Endothelial cell (in vitro differentiated cells): Measurements from ENCODE around the gene SLC18A2. TPM values are rescaled to one million over a fixed set of nuclear protein-coding genes. Genes with fewer than 3 reads are reported as not detected.

ENCODE experiments used
- DNase-seq: peaks from one replicate; pipeline ENCODE4 v3.0.0; 2021; ENCODE audit warnings: low spot score
- H3K27ac Mint-ChIP-seq: one replicate; pipeline ENCODE4 v1.8.0; 2021; ENCODE audit warnings: mixed read lengths, inconsistent platforms; ENCODE audit not compliant: unreplicated experiment
- H3K27me3 Mint-ChIP-seq: one replicate; pipeline ENCODE4 v1.8.0; 2021; ENCODE audit warnings: mild to moderate bottlenecking, moderate library complexity, mixed read lengths, inconsistent platforms; ENCODE audit not compliant: unreplicated experiment
- H3K36me3 Mint-ChIP-seq: one replicate; pipeline ENCODE4 v1.8.0; 2021; ENCODE audit warnings: mild to moderate bottlenecking, low read depth, mixed read lengths, inconsistent platforms; ENCODE audit not compliant: unreplicated experiment
- H3K4me1 Mint-ChIP-seq: one replicate; pipeline ENCODE4 v1.8.0; 2021; ENCODE audit warnings: mild to moderate bottlenecking, mixed read lengths, inconsistent platforms; ENCODE audit not compliant: unreplicated experiment
- H3K4me3 Mint-ChIP-seq: one replicate; pipeline ENCODE4 v1.8.0; 2021; ENCODE audit warnings: mild to moderate bottlenecking, mixed read lengths, inconsistent platforms; ENCODE audit not compliant: unreplicated experiment
- H3K9me3 Mint-ChIP-seq: one replicate; pipeline ENCODE4 v1.8.0; 2021; ENCODE audit warnings: mixed read lengths, inconsistent platforms; ENCODE audit not compliant: unreplicated experiment
- CTCF ChIP-seq: fragments of 200-600 bp; sonication (generic); IDR thresholded peaks from one replicate; pipeline ENCODE4 v1.5.0; 2021; ENCODE audit warnings: antibody characterized with exemption; ENCODE audit not compliant: unreplicated experiment
- total RNA-seq: library from RNA; stranded (reverse); fragmentation: NEBNext Ultra II Directional; extraction: Animal tissue kit (Norgen Biotek cat#: 25700); gene quantifications from one replicate; pipeline ENCODE4 v1.2.1, GENCODE V29; 2021; ENCODE audit not compliant: unreplicated experiment

SLC18A2 gene
- total RNA-seq, 1 donor from 2014 or later = 1.3 TPM

DNA sequence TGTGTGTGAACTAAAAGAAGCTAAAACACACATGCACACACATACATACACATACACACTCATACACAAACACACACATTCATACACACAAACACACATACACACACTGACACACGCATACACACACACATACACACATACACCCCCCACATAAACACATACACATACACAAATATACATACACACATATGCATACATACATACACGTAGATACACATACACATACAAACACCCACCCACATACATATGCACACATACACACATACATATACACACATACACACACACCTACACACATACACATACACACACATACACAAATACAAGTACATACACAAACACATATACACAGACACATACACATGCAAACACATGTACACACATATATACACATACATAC lies 28.0 kb downstream of the SLC18A2 start:
- no peak overlapping the region for H3K27ac Mint-ChIP-seq
- no peaks in the 10 kb centered on the region for H3K9me3 Mint-ChIP-seq
- H3K36me3 Mint-ChIP-seq = no peaks in the 10 kb centered on the region
- peaks cover 4% of the 10 kb centered on the region for H3K27me3 Mint-ChIP-seq
- peaks cover 3% of the 10 kb centered on the region for H3K4me1 Mint-ChIP-seq
- DNase-seq = no peak
- TF ChIP-seq CTCF = no peak
- H3K4me3 Mint-ChIP-seq = no peak overlapping the region

DNA sequence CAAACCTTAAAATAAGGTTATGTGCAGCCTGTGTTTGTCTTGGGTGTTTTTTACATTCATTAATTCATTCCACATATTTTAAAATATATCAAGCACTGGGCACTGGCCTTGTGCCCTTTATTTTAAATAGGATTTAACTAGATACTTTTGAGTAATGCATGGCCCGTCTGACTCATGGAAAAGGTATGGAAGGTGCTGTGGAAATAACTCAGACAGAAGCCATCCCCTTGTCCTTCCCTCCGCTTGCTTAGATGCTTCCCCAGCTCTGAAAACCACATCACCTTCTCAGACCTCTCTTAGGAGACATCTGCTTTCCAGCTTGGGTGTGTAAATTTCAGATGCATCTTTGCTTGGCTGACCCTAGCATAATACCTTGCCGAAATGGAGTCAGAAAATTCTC lies 30.5 kb downstream of the SLC18A2 start:
- no peak for TF ChIP-seq CTCF
- no peak overlapping the region for H3K27ac Mint-ChIP-seq
- no peak overlapping the region for H3K4me3 Mint-ChIP-seq
- H3K4me1 Mint-ChIP-seq = peaks cover 3% of the 10 kb centered on the region
- DNase-seq = no peak
- no peaks in the 10 kb centered on the region for H3K36me3 Mint-ChIP-seq
- no peaks in the 10 kb centered on the region for H3K9me3 Mint-ChIP-seq
- peaks cover 1% of the 10 kb centered on the region for H3K27me3 Mint-ChIP-seq

- TF ChIP-seq CTCF = no peak
- Mint-ChIP-seq H3K27ac (no peak overlapping the region), H3K27me3 (peaks cover 1% of the 10 kb centered on the region), H3K36me3 (no peaks in the 10 kb centered on the region), H3K4me3 (no peak overlapping the region), H3K4me1 (peaks cover 3% of the 10 kb centered on the region), H3K9me3 (no peaks in the 10 kb centered on the region)
- DNase-seq = no peak
Measured at GRCh38 chr10:117272195-117273076, 31.5 kb downstream of the SLC18A2 start.

DNA sequence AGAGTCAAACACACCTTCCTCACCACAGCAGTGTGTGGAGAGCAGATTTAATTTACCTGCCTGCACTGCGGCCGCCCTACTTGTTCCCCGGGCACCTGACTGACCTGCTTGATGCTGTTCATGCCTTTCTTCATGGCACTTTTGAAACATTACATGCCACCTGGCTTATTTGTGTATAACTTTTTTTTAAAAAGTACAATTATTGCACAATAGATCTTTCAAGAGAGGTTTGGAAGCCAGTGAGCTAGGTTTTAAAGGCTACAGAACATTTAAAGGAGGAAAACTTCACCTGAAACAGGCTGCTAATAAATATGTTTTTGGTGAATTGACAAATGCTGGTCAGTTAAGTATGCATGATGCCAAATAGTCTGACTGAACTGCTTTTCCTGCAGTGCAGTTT lies 33.1 kb downstream of the SLC18A2 start:
- peaks cover 3% of the 10 kb centered on the region for H3K4me1 Mint-ChIP-seq
- DNase-seq = no peak
- H3K4me3 Mint-ChIP-seq = no peak overlapping the region
- no peaks in the 10 kb centered on the region for H3K36me3 Mint-ChIP-seq
- peaks cover 1% of the 10 kb centered on the region for H3K27me3 Mint-ChIP-seq
- no peaks in the 10 kb centered on the region for H3K9me3 Mint-ChIP-seq
- TF ChIP-seq CTCF = no peak
- no peak overlapping the region for H3K27ac Mint-ChIP-seq

DNA sequence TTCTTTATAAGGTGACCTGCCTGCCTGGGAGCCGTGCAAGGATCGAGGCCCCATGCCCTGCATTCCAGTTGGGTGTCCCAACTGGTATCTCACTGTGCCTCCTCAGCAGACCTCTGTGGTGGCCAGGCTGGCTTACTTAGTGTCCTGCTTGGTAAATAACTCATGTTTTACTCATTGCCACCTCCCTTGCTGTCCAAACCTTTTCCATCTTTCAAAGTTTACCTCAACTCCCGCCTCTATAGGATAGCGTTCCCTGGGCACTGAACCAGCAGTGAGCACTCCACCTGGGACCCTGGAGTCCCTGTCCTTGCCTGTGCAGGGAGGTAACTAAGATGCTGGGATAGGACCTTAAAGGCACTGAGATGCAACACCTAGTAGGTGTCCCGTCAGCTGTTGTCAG lies 33.6 kb downstream of the SLC18A2 start:
- H3K27me3 Mint-ChIP-seq = no peaks in the 10 kb centered on the region
- no peaks in the 10 kb centered on the region for H3K36me3 Mint-ChIP-seq
- no peak overlapping the region for H3K4me3 Mint-ChIP-seq
- TF ChIP-seq CTCF = no peak
- DNase-seq = no peak
- H3K27ac Mint-ChIP-seq = no peak overlapping the region
- no peaks in the 10 kb centered on the region for H3K9me3 Mint-ChIP-seq
- H3K4me1 Mint-ChIP-seq = peaks cover 3% of the 10 kb centered on the region
